ENCODE measurements around the gene UBXN10. TPM values are rescaled to one million over a fixed set of nuclear protein-coding genes. Genes with fewer than 3 reads are reported as not detected.

The UBXN10 gene
- polyA plus RNA-seq (2014; cell fraction: cytosol; rRNA removed) = 0.03 TPM in 1 of 2 replicates, not detected in the other
- not detected in 2 replicates for polyA plus RNA-seq (2014; cell fraction: nucleus; rRNA removed)

- DNase-seq (ENCODE audit: low spot score) = no peak
Measured at GRCh38 chr1:20185834-20186782, at the start of gene UBXN10, which contains the start of gene PLA2G2C. TSS of gene UBXN10 (plus strand) at chr1:20186096. CDS start at chr1:20190562, 4,466 bp downstream. TSS of gene PLA2G2C (minus strand) at chr1:20186518. CDS start at chr1:20177363, 9,155 bp downstream.

GRCh38 chr1:20136249-20136648, 49.6 kb upstream of the UBXN10 start:
- no peak for DNase-seq (ENCODE audit: low spot score)

GRCh38 chr1:20137055-20137454, 48.8 kb upstream of the UBXN10 start:
- DNase-seq (ENCODE audit: low spot score) = no peak

GRCh38 chr1:20137604-20138003, 48.3 kb upstream of the UBXN10 start:
- DNase-seq (ENCODE audit: low spot score) = no peak

- DNase-seq (ENCODE audit: low spot score) = no peak
Measured at GRCh38 chr1:20138346-20138745, 47.5 kb upstream of the UBXN10 start.

GRCh38 chr1:20138961-20139550, 46.8 kb upstream of the UBXN10 start, which contains the start of gene PLA2G2F:
TSS of gene PLA2G2F (plus strand) at chr1:20139323. CDS start at chr1:20139428, 105 bp downstream.
- no peak for DNase-seq (ENCODE audit: low spot score)

- no peak for DNase-seq (ENCODE audit: low spot score)
Measured at GRCh38 chr1:20139776-20140612, 45.9 kb upstream of the UBXN10 start.

- DNase-seq (ENCODE audit: low spot score) = no peak
Measured at GRCh38 chr1:20141001-20141400, 44.9 kb upstream of the UBXN10 start.

- DNase-seq (ENCODE audit: low spot score) = no peak
Measured at GRCh38 chr1:20141466-20141865, 44.4 kb upstream of the UBXN10 start.

GRCh38 chr1:20142001-20142710, 43.7 kb upstream of the UBXN10 start:
- no peak for DNase-seq (ENCODE audit: low spot score)

- DNase-seq (ENCODE audit: low spot score) = no peak
Measured at GRCh38 chr1:20143318-20143717, 42.6 kb upstream of the UBXN10 start.

GRCh38 chr1:20143734-20144565, 41.9 kb upstream of the UBXN10 start:
- DNase-seq (ENCODE audit: low spot score) = no peak

GRCh38 chr1:20147846-20148570, 37.9 kb upstream of the UBXN10 start:
- DNase-seq (ENCODE audit: low spot score) = no peak

- DNase-seq (ENCODE audit: low spot score) = no peak
Measured at GRCh38 chr1:20148571-20149500, 37.1 kb upstream of the UBXN10 start.

- no peak for DNase-seq (ENCODE audit: low spot score)
Measured at GRCh38 chr1:20149601-20150325, 36.1 kb upstream of the UBXN10 start.

GRCh38 chr1:20150326-20150705, 35.6 kb upstream of the UBXN10 start:
- no peak for DNase-seq (ENCODE audit: low spot score)

- DNase-seq (ENCODE audit: low spot score) = no peak
Measured at GRCh38 chr1:20150969-20151368, 34.9 kb upstream of the UBXN10 start.
